Kidney tubule cell (primary cell): ENCODE data around the gene ASPHD1.
"Not testable (repeated sequence)": the region's sequence is repeated elsewhere in the genome, so short reads cannot be mapped to it uniquely, and the experiment has no call there.

ENCODE experiments used
- DNase-seq: peaks from one replicate; pipeline ENCODE4 v3.0.0-alpha.2; 2018; ENCODE audit warnings: low spot score

Gene ASPHD1

GRCh38 chr16:29900102-29900887 is at the start of gene ASPHD1:
Gene ASPHD1 (plus strand): TSS chr16:29900488. CDS start chr16:29900972, 484 bp downstream.
- DNase-seq: peak; percentile 96

- no peak for DNase-seq
These were observed 49.3 kb upstream of the ASPHD1 start for GRCh38 chr16:29850998-29851397.

GRCh38 chr16:29852654-29853053 is 47.6 kb upstream of the ASPHD1 start:
- DNase-seq: no peak

- peak; percentile 24 for DNase-seq
These were observed 45.7 kb upstream of the ASPHD1 start for GRCh38 chr16:29854520-29855100.

GRCh38 chr16:29857133-29857760 is 43.0 kb upstream of the ASPHD1 start:
- peak; percentile 13 for DNase-seq

GRCh38 chr16:29858149-29858849 is 42.0 kb upstream of the ASPHD1 start:
- no peak for DNase-seq

- no peak for DNase-seq
These were observed 41.3 kb upstream of the ASPHD1 start for GRCh38 chr16:29858974-29859373.

GRCh38 chr16:29860218-29860617 is 40.1 kb upstream of the ASPHD1 start:
- no peak for DNase-seq

- peak; percentile 43 for DNase-seq
These were observed 37.9 kb upstream of the ASPHD1 start for GRCh38 chr16:29862383-29862883.

- peak; percentile 96 for DNase-seq
These were observed 37.2 kb upstream of the ASPHD1 start, which contains the start of gene CDIPT for GRCh38 chr16:29862884-29863668. Gene CDIPT (minus strand): TSS chr16:29863226. CDS start chr16:29862857, 369 bp downstream.

- DNase-seq: no peak
These were observed 36.7 kb upstream of the ASPHD1 start for GRCh38 chr16:29863669-29863984.

- no peak for DNase-seq
These were observed 36.1 kb upstream of the ASPHD1 start for GRCh38 chr16:29864205-29864604.

GRCh38 chr16:29868396-29869009 is 31.8 kb upstream of the ASPHD1 start:
- DNase-seq: no peak

- not testable (repeated sequence) for DNase-seq
These were observed 31.2 kb upstream of the ASPHD1 start for GRCh38 chr16:29869067-29869466.

- no peak for DNase-seq
These were observed 28.3 kb upstream of the ASPHD1 start for GRCh38 chr16:29871822-29872546.

- DNase-seq: no peak
These were observed 27.0 kb upstream of the ASPHD1 start for GRCh38 chr16:29873319-29873718.

GRCh38 chr16:29875206-29875605 is 25.1 kb upstream of the ASPHD1 start:
- DNase-seq: no peak

- DNase-seq: no peak
These were observed 24.1 kb upstream of the ASPHD1 start for GRCh38 chr16:29876217-29876593.

GRCh38 chr16:29876594-29877249 is 23.6 kb upstream of the ASPHD1 start:
- no peak for DNase-seq
